ENCODE results near the gene DBH.

Gene DBH

DNA sequence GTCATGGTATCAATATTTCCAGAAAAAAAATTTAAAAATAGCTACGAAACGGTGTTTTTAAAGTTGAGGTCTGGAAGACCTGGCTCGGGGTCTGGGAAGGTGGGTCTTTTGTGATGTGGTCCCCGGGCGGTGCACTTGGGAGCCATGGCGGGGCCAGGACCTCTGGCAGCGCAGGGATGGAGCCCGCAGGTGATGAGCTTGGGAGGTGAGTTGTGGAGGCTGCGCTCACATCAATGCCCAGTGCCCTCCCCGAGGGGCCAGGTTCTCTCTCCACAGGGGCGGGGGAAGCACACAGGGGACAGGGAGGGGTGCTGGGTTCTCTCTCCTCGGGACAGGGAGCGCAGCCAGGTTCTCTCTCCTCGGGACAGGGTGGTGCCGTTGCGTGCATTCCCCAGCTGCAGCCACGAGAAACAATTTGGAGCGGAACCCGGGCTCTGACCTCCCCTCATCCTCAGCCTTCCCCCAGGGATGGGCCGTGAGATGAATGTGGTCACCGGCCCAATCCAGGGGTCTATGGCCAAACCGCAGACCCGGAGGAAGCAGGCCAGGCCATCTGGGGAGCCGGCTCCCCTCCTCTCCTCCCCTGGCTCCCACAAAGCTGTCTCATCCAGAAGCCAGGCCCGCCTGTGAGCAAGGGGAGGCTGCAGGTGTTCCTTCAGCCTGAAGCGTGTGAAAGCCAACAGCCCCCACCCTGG is 25.8 kb downstream of the DBH start:
- DNase-seq: no peak
- Histone ChIP-seq H3F3A (ENCODE audit: insufficient read depth, low read length) (no peaks in the 10 kb centered on the region), H3K27ac (ENCODE audit: low read length) (no peak overlapping the region), H3K4me3 (ENCODE audit: low read length) (no peak overlapping the region), H2AFZ (ENCODE audit: low read length) (no peak overlapping the region), H3K36me3 (replicated peaks; ENCODE audit: insufficient read depth, low read length) (no peaks in the 10 kb centered on the region), H3K79me2 (ENCODE audit: low read length) (no peaks in the 10 kb centered on the region), H3K9ac (ENCODE audit: low read length) (no peak overlapping the region), H3K4me1 (ENCODE audit: low read length) (no peaks in the 10 kb centered on the region), H3K27me3 (replicated peaks; ENCODE audit: insufficient read depth, low read length) (peaks cover 96% of the 10 kb centered on the region), H3K9me3 (replicated peaks; ENCODE audit: insufficient read depth, low read length) (no peaks in the 10 kb centered on the region), H3K4me2 (ENCODE audit: low read depth, low read length) (no peak overlapping the region), H3K9me2 (replicated peaks; ENCODE audit: insufficient read depth, low read length) (no peaks in the 10 kb centered on the region), H4K20me1 (ENCODE audit: insufficient read depth, low read length) (no peaks in the 10 kb centered on the region)
- TF ChIP-seq EZH2phosphoT487 (IDR thresholded peaks at IDR 0.05; ENCODE audit: low read length): no peak
- TF ChIP-seq, protein P1, sequence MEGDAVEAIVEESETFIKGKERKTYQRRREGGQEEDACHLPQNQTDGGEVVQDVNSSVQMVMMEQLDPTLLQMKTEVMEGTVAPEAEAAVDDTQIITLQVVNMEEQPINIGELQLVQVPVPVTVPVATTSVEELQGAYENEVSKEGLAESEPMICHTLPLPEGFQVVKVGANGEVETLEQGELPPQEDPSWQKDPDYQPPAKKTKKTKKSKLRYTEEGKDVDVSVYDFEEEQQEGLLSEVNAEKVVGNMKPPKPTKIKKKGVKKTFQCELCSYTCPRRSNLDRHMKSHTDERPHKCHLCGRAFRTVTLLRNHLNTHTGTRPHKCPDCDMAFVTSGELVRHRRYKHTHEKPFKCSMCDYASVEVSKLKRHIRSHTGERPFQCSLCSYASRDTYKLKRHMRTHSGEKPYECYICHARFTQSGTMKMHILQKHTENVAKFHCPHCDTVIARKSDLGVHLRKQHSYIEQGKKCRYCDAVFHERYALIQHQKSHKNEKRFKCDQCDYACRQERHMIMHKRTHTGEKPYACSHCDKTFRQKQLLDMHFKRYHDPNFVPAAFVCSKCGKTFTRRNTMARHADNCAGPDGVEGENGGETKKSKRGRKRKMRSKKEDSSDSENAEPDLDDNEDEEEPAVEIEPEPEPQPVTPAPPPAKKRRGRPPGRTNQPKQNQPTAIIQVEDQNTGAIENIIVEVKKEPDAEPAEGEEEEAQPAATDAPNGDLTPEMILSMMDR (IDR thresholded peaks at IDR 0.05; ENCODE audit: low read length): no peak
- TF ChIP-seq EZH2 (optimal IDR thresholded peaks at IDR 0.05; ENCODE audit: low read depth, low read length): no peak

DNA sequence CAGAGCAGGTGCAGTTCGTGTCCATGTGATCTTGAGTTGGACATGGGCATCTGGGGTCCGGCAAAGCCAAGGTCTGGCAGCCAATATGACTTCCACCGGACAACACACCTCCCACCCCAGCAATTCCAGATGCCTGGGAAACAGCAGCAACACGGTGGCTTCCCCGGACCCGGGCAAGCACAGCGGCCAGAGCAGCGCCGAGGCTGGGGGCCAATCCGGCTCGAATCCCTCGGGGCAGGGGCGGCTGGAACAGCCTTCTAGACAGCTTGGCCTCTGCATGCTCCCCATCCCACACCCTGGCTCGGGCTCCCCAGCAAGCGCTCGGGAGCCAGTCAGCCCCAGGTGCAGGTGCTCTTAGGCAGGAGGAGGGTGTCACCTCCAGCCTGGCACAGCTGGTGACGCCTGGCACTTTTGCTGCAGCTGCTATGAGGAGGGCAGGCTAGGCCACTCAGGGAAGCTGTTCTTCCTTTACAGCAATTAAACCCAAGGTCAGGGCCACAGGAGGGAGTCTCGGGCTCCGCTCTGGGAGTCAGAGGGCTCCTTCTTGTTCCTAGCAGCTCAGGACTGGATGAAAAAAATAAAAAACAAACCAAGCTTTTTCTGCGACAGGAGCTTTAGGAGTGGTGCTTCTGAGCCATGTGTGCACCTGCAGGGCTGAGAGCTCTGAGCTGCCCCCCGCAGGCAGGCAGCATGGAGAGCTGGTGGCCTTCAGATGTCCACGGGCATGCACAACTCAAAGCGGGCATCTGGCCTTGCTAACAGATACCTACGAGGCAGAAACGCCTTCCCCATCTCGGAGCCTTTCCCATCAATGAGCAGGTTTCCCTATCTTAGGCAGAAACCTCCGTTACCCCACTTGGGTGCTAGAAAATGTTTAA is 28.2 kb downstream of the DBH start:
- Histone ChIP-seq H2AFZ (ENCODE audit: low read length) (no peak overlapping the region), H3K27ac (ENCODE audit: low read length) (no peak overlapping the region), H3K4me1 (ENCODE audit: low read length) (no peaks in the 10 kb centered on the region), H3F3A (ENCODE audit: insufficient read depth, low read length) (no peaks in the 10 kb centered on the region), H3K36me3 (replicated peaks; ENCODE audit: insufficient read depth, low read length) (no peaks in the 10 kb centered on the region), H3K9me2 (replicated peaks; ENCODE audit: insufficient read depth, low read length) (no peaks in the 10 kb centered on the region), H4K20me1 (ENCODE audit: insufficient read depth, low read length) (no peaks in the 10 kb centered on the region), H3K4me3 (ENCODE audit: low read length) (no peak overlapping the region), H3K79me2 (ENCODE audit: low read length) (no peaks in the 10 kb centered on the region), H3K27me3 (replicated peaks; ENCODE audit: insufficient read depth, low read length) (peaks cover 82% of the 10 kb centered on the region), H3K9ac (ENCODE audit: low read length) (no peak overlapping the region), H3K4me2 (ENCODE audit: low read depth, low read length) (no peak overlapping the region), H3K9me3 (replicated peaks; ENCODE audit: insufficient read depth, low read length) (no peaks in the 10 kb centered on the region)
- DNase-seq: no peak
- TF ChIP-seq, protein P1 (IDR thresholded peaks at IDR 0.05; ENCODE audit: low read length): no peak
- TF ChIP-seq EZH2phosphoT487 (IDR thresholded peaks at IDR 0.05; ENCODE audit: low read length): no peak
- no peak for TF ChIP-seq EZH2 (optimal IDR thresholded peaks at IDR 0.05; ENCODE audit: low read depth, low read length)

DNA sequence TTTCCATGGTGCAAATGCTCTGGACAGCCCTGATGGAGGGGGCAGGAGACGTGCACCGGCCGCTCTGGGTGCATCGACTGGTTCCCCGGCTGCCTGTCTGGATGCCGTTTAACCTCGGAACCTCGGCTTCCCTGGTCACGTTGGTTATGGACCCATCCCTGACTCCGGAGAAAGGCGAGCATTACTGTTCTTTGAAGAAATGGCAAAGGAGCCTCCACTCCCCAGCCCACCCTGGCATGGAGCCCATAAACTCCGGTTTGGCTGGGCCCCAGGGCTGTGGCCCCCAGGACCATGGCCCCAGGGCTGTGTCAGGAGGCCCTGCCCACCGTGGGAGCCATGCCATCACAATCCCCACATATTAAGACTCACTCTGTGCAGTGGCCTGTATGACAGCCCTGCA is 28.9 kb downstream of the DBH start:
- Histone ChIP-seq H3K4me3 (ENCODE audit: low read length) (no peak overlapping the region), H3K79me2 (ENCODE audit: low read length) (no peaks in the 10 kb centered on the region), H2AFZ (ENCODE audit: low read length) (no peak overlapping the region), H3K27ac (ENCODE audit: low read length) (no peak overlapping the region), H3K36me3 (replicated peaks; ENCODE audit: insufficient read depth, low read length) (no peaks in the 10 kb centered on the region), H3K9me3 (replicated peaks; ENCODE audit: insufficient read depth, low read length) (no peaks in the 10 kb centered on the region), H4K20me1 (ENCODE audit: insufficient read depth, low read length) (no peaks in the 10 kb centered on the region), H3K27me3 (replicated peaks; ENCODE audit: insufficient read depth, low read length) (peaks cover 80% of the 10 kb centered on the region), H3K4me2 (ENCODE audit: low read depth, low read length) (no peak overlapping the region), H3K9me2 (replicated peaks; ENCODE audit: insufficient read depth, low read length) (no peaks in the 10 kb centered on the region), H3F3A (ENCODE audit: insufficient read depth, low read length) (no peaks in the 10 kb centered on the region), H3K4me1 (ENCODE audit: low read length) (no peaks in the 10 kb centered on the region), H3K9ac (ENCODE audit: low read length) (no peak overlapping the region)
- TF ChIP-seq EZH2phosphoT487 (IDR thresholded peaks at IDR 0.05; ENCODE audit: low read length): no peak
- no peak for TF ChIP-seq EZH2 (optimal IDR thresholded peaks at IDR 0.05; ENCODE audit: low read depth, low read length)
- TF ChIP-seq, protein P1 (IDR thresholded peaks at IDR 0.05; ENCODE audit: low read length): no peak
- DNase-seq: no peak
